Measurements from ENCODE around the gene TCF23. TPM values are rescaled to one million over a fixed set of nuclear protein-coding genes. Genes with fewer than 3 reads are reported as not detected.
A peak's percentile ranks its signal among the peaks of the same experiment; 100 is the strongest.

TCF23 gene
- total RNA-seq, 1 experiment from 2014 or later, result not detected

DNA sequence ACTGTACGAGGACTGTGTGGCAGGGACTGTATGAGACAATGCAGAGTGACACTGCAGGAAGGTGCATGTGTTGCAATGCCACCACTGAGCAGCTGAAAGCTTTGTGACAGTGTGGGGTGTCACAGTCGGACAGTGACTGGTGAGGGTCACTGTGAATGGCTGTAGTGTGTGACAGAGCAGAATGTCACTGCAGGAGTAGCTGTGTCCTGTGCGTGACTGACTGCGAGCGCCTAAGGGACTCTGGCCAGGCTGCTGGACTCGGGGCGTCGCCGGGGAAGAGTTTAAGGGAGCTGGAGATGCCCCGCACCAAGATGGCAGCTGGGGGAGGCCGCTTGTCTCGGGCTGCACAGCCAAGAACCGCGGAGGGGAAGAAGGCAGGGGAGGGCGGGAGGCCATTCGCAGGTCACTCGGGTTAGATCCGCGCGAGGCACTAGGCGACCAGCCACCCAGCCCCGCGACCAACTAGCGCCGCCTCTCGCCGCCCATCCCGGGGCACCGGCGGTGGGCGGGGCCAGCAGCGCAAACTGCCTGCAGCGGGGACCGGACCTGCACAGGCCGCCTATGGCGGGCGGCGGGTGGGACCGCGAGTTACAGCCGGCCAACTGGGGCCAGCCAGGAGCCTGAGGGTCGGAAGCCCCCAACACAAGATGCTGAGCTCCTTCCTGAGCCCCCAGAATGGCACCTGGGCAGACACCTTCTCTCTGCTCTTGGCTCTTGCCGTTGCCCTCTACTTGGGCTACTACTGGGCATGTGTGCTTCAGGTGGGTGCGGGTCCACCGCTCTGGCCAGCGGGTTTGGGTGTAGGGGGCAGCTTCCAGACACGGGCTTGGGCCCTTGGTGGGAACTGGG is 25.3 kb upstream of the TCF23 start, which contains the start of gene ABHD1:
ABHD1 (plus strand) TSS at position 514 of the 849 bp plus-strand sequence; CDS start at position 648, 134 bp downstream.
- no peaks in the 10 kb centered on the region for H3K27me3 ChIP-seq
- 0 out of 2 replicates have a peak within 1 kb of the TSS, but pooled peaks have one; percentile 17 for H3K4me3 ChIP-seq
- no peak for DNase-seq
- no peaks in the 10 kb centered on the region for H3K36me3 ChIP-seq
- no peaks in the 10 kb centered on the region for H3K9me3 ChIP-seq

- no peaks in the 10 kb centered on the region for H3K9me3 ChIP-seq
- DNase-seq, result no peak
- H3K27me3 ChIP-seq, result no peaks in the 10 kb centered on the region
- no peak overlapping the region for H3K4me3 ChIP-seq
- no peaks in the 10 kb centered on the region for H3K36me3 ChIP-seq
Observed at GRCh38 chr2:27125104-27125503, 23.7 kb upstream of the TCF23 start.

GRCh38 chr2:27126252-27126710 is 22.5 kb upstream of the TCF23 start:
- no peaks in the 10 kb centered on the region for H3K9me3 ChIP-seq
- peaks cover 8% of the 10 kb centered on the region for H3K36me3 ChIP-seq
- H3K27me3 ChIP-seq, result no peaks in the 10 kb centered on the region
- DNase-seq, result no peak
- H3K4me3 ChIP-seq, result no peak overlapping the region

GRCh38 chr2:27127883-27128667 is 20.7 kb upstream of the TCF23 start:
- no peak for DNase-seq
- no peak overlapping the region for H3K4me3 ChIP-seq
- no peaks in the 10 kb centered on the region for H3K9me3 ChIP-seq
- no peaks in the 10 kb centered on the region for H3K27me3 ChIP-seq
- peaks cover 24% of the 10 kb centered on the region for H3K36me3 ChIP-seq

GRCh38 chr2:27128668-27129571 is 19.9 kb upstream of the TCF23 start:
- DNase-seq, result no peak
- Histone ChIP-seq H3K9me3 (no peaks in the 10 kb centered on the region), H3K36me3 (peaks cover 29% of the 10 kb centered on the region), H3K27me3 (no peaks in the 10 kb centered on the region), H3K4me3 (no peak overlapping the region)

DNA sequence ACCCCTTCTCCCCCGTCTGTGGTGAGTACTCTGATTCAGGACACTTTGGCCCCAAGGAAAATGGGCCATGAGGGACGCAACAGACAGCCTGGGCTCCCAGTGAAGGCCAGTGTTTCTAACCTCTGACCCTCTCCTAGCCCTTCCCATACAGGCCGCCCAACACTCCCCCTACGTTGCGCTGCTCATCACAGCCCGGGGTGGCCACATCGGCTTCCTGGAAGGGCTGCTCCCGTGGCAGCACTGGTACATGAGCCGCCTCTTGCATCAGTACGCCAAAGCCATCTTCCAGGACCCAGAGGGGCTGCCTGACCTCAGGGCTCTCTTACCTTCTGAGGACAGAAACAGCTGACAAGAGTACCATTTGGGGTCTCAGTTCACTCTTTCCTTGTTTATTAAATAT is 18.4 kb upstream of the TCF23 start:
- DNase-seq, result no peak
- no peaks in the 10 kb centered on the region for H3K27me3 ChIP-seq
- no peak overlapping the region for H3K4me3 ChIP-seq
- no peaks in the 10 kb centered on the region for H3K9me3 ChIP-seq
- H3K36me3 ChIP-seq, result peaks cover 29% of the 10 kb centered on the region

DNA sequence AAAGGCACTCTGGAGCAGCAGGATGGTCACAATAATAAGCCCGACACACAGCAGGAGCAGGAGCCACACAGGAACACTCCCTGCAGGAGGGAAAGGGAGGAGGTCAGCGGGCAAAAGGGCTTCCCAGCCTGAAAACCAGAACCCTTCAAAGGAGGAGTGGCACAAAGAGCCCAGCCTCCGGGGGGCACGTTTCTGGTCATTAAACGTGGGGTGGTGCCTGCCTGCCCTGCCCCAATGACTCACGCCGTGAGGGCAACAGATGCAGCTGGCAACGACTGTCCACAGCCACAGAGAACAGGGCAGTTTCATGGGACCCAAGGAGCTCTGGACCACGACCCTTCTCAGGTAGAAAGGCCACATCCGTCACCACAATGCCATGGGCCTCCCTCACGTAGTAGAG is 17.4 kb upstream of the TCF23 start:
- no peaks in the 10 kb centered on the region for H3K9me3 ChIP-seq
- H3K27me3 ChIP-seq, result no peaks in the 10 kb centered on the region
- no peak overlapping the region for H3K4me3 ChIP-seq
- peaks cover 29% of the 10 kb centered on the region for H3K36me3 ChIP-seq
- DNase-seq, result no peak

DNA sequence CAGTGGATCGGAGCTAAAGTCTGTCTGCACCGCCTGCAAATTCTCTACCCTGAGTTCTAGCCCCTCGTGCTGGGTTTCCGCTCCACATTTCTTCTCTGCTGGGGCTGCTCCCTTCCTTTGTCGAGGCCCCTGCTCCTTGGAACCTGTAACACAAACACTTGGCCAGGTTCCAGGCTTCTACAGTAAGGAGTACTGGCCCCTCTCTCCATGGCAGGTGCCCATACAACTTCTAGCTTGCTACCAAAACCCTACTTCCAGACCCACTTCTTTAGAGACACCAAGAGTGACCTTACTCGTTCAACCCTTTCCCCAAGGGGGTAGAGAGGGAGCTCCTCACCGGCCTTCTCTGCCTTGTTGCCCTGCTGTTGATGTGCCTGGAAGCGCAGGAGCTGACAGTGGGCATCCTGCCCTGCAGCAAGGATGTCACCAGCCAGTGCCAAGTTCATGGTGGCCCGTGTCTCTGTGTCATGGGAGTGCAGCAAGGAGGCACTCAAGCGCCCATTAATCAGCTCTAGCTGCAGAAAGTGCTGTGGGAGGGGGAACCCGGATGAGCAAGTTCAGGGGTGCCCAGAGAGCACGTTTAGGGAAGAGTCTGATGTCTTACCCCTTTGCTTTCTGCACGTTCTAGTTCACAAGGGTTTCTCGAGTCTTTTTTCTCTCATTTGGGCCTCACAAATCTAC is 15.5 kb upstream of the TCF23 start:
- Histone ChIP-seq H3K9me3 (no peaks in the 10 kb centered on the region), H3K36me3 (peaks cover 29% of the 10 kb centered on the region), H3K27me3 (no peaks in the 10 kb centered on the region), H3K4me3 (peak overlapping the region; percentile 67)
- no peak for DNase-seq

- DNase-seq, result peak; percentile 95
- no peaks in the 10 kb centered on the region for H3K9me3 ChIP-seq
Observed at GRCh38 chr2:27133905-27134780, 14.7 kb upstream of the TCF23 start, which contains the start of gene PREB. Gene PREB (minus strand): TSS chr2:27134636. CDS start chr2:27134421, 215 bp downstream.

GRCh38 chr2:27134781-27135477 is 13.9 kb upstream of the TCF23 start:
- H3K4me3 ChIP-seq, result peak overlapping the region; percentile 67
- DNase-seq, result no peak
- H3K27me3 ChIP-seq, result no peaks in the 10 kb centered on the region

More at GRCh38 chr2:27133905-27134780, 14.7 kb upstream of the TCF23 start, which contains the start of gene PREB:
- peaks cover 29% of the 10 kb centered on the region for H3K36me3 ChIP-seq
- no peaks in the 10 kb centered on the region for H3K27me3 ChIP-seq
- H3K4me3 ChIP-seq, result peak within 1 kb of the TSS; percentile 67

GRCh38 chr2:27135478-27135955 is 13.3 kb upstream of the TCF23 start:
- Histone ChIP-seq H3K27me3 (no peaks in the 10 kb centered on the region), H3K36me3 (peaks cover 29% of the 10 kb centered on the region)
- no peak for DNase-seq

More at GRCh38 chr2:27134781-27135477, 13.9 kb upstream of the TCF23 start:
- H3K36me3 ChIP-seq, result peaks cover 29% of the 10 kb centered on the region
- no peaks in the 10 kb centered on the region for H3K9me3 ChIP-seq

GRCh38 chr2:27136751-27137150 is 12.1 kb upstream of the TCF23 start:
- H3K36me3 ChIP-seq, result peaks cover 17% of the 10 kb centered on the region
- no peak for DNase-seq
- no peaks in the 10 kb centered on the region for H3K9me3 ChIP-seq
- H3K4me3 ChIP-seq, result no peak overlapping the region
- no peaks in the 10 kb centered on the region for H3K27me3 ChIP-seq

More at GRCh38 chr2:27135478-27135955, 13.3 kb upstream of the TCF23 start:
- no peak overlapping the region for H3K4me3 ChIP-seq
- H3K9me3 ChIP-seq, result no peaks in the 10 kb centered on the region

DNA sequence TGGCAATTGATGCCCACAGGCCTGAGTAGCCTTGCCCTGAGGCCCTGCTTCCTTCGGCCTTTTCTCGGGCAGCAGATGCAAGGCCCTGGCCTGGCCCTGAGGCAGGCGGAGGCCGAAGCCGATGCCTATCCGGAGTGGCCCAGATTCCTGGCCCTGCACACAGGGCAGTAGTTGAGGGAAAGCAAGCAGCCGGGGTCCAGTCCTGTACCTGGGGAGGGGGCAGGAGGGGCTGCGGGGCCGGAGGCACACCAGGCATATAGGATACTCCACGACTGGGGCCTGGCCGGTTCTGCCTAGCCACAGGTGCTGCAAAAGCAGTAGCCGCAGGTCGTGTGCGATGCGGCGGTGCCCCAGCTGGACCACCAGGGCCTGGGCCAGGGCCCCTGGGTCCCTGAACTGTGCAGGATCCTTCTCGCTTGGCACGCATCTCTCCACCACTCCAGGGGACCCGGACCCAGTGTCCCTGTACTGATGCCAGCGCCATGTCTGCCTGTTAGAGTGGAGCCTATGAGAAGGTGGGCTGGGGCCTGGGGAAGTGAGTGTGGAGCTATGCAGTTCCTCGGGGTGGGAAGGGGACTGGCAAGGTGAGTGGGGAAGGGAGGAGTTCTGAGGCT is 11.4 kb upstream of the TCF23 start:
- Histone ChIP-seq H3K9me3 (no peaks in the 10 kb centered on the region), H3K27me3 (no peaks in the 10 kb centered on the region), H3K4me3 (no peak overlapping the region), H3K36me3 (peaks cover 12% of the 10 kb centered on the region)
- no peak for DNase-seq

- H3K9me3 ChIP-seq, result peaks cover 1% of the 10 kb centered on the region; the same call in 1 of the 2 replicates
- no peak for DNase-seq
- no peaks in the 10 kb centered on the region for H3K27me3 ChIP-seq
- no peak overlapping the region for H3K4me3 ChIP-seq
- peaks cover 5% of the 10 kb centered on the region for H3K36me3 ChIP-seq
Observed at GRCh38 chr2:27138111-27138510, 10.7 kb upstream of the TCF23 start.

Data from MG63 (cell line).